NAMALWA (cell line): ENCODE data around the gene BRPF3.

Experiments
- DNase-seq: peaks from one replicate; pipeline ENCODE4 v3.0.0-alpha.2; 2015; ENCODE audit warnings: low spot score

The BRPF3 gene

GRCh38 chr6:36232172-36232571 is 35.6 kb downstream of the BRPF3 start:
- no peak for DNase-seq

GRCh38 chr6:36235309-36235708 is 38.8 kb downstream of the BRPF3 start:
- DNase-seq = no peak

GRCh38 chr6:36235862-36236261 is 39.3 kb downstream of the BRPF3 start:
- no peak for DNase-seq

- no peak for DNase-seq
These were observed 43.2 kb downstream of the BRPF3 start for GRCh38 chr6:36239774-36240173.

- peak; percentile 92 for DNase-seq
These were observed 45.2 kb downstream of the BRPF3 start for GRCh38 chr6:36241728-36242127.

- DNase-seq = no peak
These were observed 45.6 kb downstream of the BRPF3 start for GRCh38 chr6:36242161-36242560.

- DNase-seq = no peak
These were observed 46.1 kb downstream of the BRPF3 start for GRCh38 chr6:36242626-36243025.

GRCh38 chr6:36243562-36244212 is 47.1 kb downstream of the BRPF3 start:
- no peak for DNase-seq

- DNase-seq = no peak
These were observed 48.2 kb downstream of the BRPF3 start for GRCh38 chr6:36244641-36245280.

- DNase-seq = peak; percentile 16
These were observed 49.1 kb downstream of the BRPF3 start for GRCh38 chr6:36245572-36246061.

- no peak for DNase-seq
These were observed 50.1 kb downstream of the BRPF3 start for GRCh38 chr6:36246506-36247268.

- no peak for DNase-seq
These were observed 51.1 kb downstream of the BRPF3 start for GRCh38 chr6:36247693-36248092.

- no peak for DNase-seq
These were observed 52.4 kb downstream of the BRPF3 start for GRCh38 chr6:36248980-36249379.

GRCh38 chr6:36249536-36249935 is 53.0 kb downstream of the BRPF3 start:
- no peak for DNase-seq

- no peak for DNase-seq
These were observed 55.5 kb downstream of the BRPF3 start for GRCh38 chr6:36252005-36252404.

GRCh38 chr6:36263390-36264000 is 67.0 kb downstream of the BRPF3 start:
- no peak for DNase-seq

GRCh38 chr6:36265744-36266143 is 69.2 kb downstream of the BRPF3 start:
- DNase-seq = no peak

GRCh38 chr6:36266913-36267644 is 70.5 kb downstream of the BRPF3 start:
- no peak for DNase-seq

- DNase-seq = no peak
These were observed 71.4 kb downstream of the BRPF3 start for GRCh38 chr6:36267731-36268477.

- DNase-seq = no peak
These were observed 72.1 kb downstream of the BRPF3 start for GRCh38 chr6:36268478-36269275.
